NK-92 treated with Interleukin-12 subunit alpha and Interleukin-12 subunit beta, amount 100 ng/mL, for 24 hours (cell line): ENCODE data around the gene LEF1.

Experiments used
- DNase-seq: peaks from one replicate; lab custom pipeline; 2025; lab: John Stamatoyannopoulos, UW

The LEF1 gene

DNA sequence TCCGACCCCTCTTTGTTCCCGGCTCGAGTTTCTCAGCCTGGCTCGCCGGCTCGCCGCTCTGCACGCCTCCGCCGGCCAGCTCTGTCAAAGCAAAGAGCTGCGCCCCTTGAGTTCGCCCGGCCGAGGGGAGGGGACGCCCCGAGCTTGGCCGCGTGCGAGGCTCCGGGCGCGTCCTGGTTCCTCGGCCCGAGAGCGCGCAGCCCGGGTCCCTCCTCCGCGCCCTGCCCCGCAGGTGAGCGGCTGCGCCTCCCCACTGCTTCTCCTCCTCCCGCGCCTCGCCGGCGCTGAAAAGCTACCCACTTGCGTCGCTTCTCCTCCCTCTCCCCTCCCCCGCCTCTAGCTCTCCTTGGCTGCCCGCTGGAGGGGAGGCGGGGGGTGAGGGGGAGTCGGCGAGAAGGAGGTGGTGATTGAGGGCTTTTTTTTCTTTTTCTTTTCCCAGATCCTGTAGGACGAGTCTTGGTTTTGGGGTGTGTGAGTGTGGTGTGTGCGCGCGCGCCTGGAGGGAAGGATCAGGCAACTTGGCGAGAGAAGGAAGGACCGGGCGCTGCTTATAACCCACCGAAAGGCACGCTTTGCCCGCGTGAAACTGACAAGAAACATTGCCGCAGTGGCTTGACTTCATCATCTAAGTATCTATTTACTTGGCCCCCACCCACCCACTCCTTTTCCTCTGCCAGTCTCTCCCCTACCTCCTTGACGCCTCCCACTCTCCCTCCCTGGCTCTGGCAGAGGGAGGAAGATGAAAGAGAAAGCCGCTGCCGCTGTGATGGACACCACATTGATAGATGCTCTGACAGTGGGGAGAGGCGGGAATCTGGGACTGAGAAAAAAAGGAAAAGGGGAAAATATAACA is at the start of gene LEF1:
Gene LEF1, minus strand, starts transcription at position 262 of the 853 bp plus-strand sequence. CDS start 1,165 bp downstream, outside the sequence.
- DNase-seq, result no peak

DNA sequence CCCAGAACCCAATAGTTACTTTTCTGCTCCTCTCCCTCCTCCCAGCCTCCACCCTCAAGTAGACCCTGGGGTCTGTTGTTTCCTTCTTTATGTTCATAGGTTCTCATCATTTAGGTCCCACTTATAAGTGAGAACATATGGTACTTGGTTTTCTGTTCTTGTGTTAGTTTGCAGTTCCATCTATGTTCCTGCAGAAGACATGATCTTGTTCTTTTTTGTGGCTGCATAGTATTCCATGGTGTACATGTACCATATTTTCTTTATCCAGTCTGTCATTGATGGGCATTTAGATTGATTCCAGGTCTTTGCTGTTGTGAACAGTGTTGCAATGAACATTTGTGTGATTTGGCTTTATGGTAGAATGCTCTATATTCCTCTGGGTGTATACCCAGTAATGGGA is 47.8 kb upstream of the LEF1 start:
- no peak for DNase-seq

DNA sequence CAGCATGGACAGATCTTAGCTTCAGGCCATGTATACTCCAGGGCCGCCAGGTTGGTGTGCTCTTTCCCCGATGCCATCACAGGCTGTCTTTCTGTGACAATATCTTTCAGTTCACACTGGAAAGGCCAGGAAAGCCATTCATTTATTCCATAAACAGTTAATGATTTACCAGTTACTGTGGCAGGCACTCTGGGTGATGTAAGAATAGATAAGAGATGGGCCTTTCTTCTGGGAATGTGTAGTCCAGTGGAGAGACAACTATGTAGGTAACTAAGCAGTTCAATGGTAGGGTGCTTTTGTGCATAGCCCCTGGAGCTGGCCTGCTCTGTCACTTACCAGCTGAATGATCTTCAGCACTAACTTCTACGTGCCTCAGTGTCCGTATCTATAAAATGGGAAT is 46.3 kb upstream of the LEF1 start:
- DNase-seq, result no peak

DNA sequence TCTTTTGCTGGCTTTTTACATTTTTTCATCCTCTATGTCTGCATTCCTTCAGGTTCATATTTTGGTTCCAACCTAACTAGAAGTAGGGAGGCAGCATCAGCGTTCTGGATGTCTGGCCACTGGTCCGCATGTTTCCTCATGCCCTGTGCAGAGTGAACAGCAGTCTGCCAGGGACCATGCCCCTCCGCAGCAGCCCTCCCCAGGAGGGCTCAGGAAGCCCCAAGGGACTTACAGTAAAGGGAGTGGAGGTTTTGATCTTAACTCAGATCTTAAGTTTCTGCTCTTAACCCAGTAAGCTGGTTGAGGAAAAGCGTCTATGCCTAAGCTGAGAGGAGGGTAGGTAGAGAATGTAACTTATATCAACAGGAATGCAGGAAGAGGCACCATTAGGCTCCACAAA is 45.0 kb upstream of the LEF1 start:
- DNase-seq, result no peak

DNA sequence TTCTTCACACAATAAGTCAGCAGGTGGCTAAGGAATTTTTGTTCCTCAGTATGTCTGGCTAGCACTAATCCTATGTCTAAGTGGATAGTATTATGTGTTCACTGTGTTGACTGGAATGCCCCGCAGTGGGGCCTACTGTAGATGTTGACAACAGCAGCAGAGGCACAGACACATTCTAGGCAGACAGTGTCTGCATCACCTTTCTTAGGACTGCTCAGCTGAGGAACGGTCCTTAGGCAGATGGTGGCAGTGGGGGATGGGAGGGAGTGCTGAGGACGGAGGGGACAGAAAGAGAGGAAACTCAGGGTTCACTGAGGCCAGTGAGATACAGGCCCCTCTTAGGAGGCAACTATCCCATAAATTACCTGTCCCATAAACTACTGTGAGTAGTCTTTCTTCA is 44.6 kb upstream of the LEF1 start:
- DNase-seq, result no peak

DNA sequence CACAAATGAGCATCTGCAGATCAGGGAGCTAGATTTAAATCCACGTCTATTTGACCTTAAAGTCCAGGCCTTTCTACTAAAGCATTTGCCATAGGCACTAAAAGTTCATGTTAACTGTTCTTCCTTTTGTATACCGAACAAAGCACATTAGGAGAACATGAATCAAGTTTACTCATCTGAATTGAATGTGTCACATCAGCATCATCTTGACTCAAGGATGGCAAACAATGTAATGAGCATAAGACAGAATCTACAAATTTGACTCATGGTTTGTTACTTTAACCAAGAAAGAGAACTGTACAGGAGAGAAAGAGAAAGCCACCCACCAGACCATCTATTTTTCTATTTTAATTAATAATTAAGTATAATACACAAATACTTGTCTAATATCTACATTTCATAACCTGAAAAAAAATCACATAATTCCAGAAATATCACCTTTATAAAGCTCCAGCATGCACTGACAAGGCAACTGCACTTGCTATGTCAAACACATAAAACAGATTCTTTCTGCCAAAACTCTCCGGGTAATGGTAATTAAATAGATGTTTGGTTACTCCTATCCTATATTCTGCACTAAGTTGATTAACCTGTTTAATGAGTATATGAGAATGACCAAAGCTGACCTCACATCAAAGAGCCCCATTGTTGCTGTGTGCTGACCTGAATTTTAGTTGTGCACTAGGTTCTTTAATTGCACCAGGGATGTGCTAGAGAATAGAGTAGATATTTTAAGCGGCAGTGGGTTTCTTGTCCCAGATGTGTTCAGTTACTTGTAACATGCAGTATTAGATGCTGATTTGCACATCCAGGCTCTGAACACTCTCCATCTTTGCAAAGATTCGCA is 42.5 kb upstream of the LEF1 start:
- no peak for DNase-seq

DNA sequence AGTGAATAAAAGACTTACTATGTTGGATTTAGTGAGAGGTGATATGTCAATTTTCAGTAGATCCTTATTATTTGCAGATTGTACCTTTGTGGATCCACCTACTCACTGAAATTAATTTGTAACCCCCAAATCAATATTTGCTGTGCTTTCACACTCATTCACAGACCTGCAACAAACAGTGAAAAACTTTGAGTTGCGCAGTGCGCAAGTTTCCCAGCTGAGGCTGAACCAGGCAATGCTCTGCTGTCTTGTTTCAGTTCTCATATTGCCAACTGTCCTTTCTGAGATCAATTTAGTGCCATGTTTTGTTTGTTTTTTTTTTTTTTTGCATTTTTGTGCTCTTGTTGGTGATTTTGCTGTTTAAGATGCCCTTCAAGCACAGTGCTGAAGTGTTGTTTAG is 40.8 kb upstream of the LEF1 start:
- DNase-seq, result no peak

DNA sequence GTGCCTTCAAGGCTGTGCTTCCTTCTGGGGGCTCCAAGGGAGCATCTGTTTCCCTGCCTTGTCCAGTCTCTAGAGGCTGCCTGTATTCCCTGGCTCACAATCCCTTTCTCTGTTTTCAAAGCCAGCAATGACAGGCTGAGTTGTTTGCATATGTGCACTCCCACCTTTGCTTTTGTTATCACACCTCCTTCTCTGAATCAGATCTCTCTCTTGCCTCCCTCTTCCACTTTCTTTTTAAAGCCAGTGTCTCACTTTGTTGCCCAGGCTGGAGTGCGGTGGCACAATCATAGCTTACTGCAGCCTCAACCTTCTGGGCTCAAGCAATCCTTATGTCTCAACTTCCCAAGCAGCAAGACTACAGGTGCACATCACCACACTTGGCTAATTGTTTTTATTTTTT is 37.1 kb upstream of the LEF1 start:
- DNase-seq, result no peak

DNA sequence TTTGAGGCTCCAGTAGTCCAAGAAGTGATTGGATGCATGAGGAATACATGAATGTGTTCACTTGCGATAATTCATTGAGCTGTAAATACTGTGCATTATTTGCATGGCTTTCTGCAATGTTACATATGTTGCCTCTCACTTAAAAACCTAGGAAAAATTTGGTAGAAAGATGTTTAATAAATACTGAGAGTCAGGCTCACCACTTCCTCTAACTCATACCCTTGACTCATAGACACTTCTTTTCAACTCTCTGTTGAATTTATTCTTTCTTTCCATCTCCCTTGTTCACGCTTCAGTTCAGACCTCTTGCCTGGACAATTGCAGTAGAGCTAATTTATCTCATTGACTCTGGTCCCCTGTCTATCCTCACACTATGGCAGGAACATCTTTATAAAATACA is 35.8 kb upstream of the LEF1 start:
- DNase-seq, result no peak

DNA sequence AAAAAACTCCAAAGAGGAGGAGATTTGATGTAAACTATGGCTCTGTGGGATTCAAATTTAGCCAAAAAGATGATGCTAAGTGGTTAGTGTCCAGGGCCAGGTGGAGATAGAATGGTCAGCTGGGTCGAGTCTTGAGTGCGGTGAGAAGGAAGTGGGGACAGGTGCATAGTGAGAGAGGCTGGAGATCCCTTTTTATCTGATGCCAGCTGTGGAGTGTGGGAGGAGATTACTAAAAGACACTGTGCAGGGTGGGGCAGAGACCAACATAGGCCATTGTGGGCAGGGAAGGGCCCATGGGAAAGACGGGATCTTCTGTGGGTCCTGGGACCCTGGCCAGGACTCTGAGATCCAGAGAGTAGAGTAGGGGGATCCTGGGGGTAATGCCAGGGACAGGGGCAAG is 34.6 kb upstream of the LEF1 start:
- DNase-seq, result no peak

DNA sequence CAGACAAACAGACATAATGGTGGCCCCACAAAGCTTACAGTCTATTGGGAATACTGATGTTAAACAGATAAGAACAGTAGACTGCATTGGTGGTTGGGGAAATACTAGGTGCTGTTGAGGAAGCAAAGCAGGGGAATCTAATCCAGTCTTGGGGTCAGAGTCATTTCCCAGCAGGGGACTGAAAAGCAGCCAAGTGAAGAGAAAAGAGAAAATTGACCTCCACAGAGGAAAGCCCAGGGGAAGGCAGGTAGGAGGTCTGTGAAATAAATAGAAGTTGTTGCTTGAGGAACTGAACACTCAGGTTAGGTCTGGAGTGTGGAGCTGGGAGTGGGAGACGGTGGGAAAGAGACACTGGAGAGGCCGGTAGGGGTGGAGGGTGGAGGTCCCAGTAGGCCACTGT is 33.0 kb upstream of the LEF1 start:
- no peak for DNase-seq

DNA sequence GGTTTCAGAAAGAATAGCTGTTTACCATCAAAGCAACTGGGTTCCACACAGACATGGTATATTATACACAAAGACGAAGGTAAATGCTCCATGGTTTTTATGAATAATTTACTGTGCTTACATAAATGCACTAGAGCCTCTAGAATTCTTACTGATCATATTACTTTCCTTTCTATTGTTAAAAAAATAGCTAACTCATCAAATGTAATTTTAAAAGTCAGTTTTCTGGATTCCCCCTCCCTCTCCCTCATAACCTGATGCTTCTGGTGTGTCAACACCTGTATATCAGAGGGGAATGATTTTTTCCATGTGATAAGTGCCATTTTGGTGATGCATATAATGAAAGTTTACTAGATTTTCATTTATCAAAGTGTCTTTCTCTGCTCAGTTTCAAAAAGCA is 31.1 kb upstream of the LEF1 start:
- no peak for DNase-seq

DNA sequence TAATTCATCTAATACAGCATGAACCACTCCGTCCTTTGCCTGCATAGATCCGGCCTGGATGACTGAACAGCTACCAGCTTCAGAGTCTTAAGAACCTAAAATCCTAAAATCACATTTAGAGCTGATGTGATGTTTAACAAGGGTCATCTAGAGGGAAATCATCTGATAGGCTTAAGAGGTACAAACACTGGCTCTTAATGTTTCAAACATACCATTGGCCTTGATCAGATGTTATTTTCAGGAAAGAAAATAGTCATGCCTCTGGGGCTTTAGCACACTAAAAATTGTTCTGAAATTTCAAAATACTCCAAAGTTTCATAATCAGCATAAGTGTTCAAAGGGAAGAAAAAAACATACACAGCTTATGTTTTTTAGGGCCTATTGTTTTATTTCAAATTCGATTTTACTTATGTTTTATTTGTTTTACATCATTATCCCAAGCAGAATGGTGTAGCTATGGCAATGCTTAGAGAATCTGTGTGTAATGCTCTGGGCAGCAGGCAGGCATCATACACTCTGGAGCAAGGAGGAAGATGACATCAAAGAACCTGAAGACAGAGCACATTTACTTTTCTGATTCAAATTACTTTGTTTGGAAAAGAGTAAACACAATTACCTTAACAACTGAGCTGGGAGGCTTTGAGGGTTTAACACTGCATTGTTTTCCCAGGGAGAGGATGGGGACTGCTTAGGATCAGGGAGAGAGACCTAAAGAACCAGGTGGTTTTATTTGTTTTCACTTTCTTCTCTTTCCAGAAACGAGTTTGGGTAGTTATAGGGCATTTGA is 25.3 kb upstream of the LEF1 start:
- DNase-seq, result no peak

DNA sequence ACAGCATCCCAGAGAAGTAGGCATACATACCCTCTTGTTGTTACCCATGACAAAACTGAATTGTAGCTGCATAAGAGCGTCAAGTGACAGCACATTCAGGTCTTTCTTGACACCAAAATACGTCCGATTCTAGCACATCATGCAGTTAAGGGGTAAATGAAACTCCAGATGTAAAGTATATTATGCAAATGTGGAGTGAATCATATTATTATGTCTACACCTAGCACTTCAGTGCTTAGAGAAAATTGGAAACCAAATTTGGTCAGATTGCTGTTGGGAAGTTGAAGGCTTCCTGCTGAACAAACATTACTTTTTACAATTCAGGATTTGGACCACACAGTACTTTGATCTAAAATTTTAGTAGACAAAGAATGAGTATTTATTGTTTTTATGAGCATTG is 24.2 kb upstream of the LEF1 start:
- no peak for DNase-seq

DNA sequence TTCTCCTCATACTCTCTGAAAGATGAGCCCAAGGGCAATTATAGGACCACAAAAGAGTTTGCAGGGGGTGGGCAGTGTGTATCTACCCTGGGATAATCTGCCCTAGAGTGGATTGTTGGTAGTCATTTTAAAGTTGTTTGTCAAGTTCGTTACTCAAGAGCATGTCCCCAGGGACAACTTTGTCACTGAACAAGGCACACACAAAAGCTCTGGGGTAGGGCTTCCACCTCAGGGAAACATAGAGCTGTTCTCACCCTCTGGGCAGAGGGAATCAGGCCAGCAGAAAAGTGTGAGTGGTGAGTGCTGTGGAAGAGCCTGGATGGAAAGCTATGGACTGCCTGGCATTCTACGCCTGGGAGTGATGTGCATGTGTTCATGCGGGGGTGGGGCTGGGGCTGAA is 23.3 kb upstream of the LEF1 start:
- no peak for DNase-seq

DNA sequence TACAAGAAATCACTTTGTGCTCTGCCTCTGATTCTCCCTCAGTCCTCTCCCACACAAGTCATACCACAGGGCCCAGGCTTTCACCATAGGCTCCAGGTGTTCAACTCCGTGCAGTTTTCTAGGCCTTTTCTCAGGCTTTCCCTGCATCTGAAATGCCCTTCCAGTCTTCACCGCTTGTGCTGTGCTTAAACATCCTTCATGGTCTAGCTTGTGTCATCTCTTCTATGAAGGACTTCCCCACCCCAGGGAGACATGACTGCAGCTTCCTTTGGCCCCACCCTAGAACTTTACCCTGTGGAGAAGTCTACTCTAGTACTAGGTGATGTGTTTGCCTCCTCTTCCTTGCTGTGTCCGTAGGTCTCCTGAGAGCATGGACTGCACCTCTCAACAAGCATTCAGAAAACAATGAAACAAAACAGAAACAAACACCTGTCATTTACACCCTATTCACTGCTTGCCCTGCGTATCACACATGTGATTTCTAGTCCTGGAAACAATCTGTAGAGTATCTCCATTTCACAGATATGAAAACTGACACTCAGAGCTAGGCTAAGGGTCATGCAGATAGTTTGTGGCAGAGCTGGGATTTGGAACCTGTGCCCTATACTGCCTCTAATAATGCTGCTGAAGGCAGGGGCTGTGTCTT is 22.7 kb upstream of the LEF1 start:
- DNase-seq, result no peak

DNA sequence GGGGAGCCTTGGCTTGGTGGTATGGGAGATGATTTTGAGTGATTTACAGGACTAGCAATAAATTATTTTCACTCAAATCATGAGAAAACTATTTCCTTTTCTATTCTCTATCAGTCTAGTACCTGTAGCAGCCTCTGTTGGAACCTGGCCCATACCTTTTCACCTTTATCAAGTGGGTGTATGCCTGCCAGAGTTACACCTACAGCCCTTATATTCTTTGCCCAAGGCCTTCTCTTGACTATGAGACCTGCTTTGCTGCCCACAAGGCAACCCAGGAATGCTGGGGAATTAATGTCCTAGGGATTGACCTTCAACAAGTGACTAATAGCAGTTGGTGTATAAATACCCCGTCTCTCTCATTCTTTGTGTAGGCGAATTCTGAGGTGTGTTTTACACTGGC is 20.0 kb upstream of the LEF1 start:
- no peak for DNase-seq

DNA sequence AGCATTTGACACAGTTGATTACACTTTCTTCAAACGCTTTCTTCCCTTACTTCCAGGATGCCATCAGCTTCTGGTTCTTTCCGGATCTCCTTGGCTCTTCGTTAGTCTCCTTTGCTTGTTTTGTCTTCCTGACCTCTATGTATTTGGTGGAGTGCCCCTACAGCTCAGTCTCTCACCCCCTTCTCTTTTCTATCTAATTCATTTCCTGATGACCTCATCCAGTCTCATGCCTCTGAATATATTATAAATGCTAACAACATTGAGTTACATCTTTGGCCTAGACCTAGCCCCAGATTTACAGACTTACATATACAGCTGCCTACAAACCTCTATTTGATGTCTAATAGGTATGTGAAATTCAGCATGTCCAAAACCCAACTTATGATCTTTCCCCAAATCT is 16.5 kb upstream of the LEF1 start:
- no peak for DNase-seq

DNA sequence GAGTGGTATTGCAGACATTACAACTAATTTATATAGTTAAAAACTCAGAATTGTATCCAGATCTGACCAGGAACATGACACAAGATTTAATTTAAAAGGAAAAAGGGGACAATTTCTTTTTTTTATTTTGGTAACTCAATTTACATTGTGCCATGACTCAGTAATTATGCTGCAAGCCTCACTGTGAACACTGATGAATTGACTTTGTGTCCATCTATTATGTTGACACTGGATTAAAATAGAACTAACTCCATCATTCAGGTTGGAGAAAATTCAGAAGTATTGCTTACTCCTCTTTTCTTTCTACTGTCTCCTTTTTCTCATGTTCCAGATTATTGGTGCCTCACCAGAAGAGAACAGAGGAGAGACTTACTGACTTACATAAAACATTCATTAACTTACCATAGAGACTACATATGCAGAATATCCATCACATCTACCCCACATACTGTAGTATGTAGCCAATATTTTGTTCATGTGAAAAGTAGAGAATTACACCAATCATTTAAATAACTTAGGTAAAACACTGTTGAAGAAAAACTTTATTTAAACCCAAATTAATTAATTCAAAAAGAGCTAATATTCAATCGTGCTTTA is 15.8 kb upstream of the LEF1 start:
- DNase-seq, result no peak

DNA sequence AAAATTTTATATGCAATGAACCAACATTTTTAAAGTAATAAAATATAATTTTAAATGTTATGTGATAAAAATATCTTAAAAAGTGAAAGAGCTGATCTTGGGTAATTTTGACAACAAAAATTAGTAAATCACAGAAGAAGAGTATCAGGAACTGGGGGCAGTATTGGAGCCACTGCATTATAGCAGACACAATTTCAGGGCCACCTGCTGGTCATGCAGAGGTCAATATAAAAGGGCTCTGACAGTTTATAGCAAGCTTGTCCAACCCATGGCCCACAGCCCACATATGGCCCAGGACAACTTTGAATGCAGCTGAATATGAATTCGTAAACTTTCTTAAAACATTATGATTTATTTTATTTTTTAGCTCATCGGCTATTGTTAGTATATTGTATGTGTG is 13.0 kb upstream of the LEF1 start:
- DNase-seq, result no peak

DNA sequence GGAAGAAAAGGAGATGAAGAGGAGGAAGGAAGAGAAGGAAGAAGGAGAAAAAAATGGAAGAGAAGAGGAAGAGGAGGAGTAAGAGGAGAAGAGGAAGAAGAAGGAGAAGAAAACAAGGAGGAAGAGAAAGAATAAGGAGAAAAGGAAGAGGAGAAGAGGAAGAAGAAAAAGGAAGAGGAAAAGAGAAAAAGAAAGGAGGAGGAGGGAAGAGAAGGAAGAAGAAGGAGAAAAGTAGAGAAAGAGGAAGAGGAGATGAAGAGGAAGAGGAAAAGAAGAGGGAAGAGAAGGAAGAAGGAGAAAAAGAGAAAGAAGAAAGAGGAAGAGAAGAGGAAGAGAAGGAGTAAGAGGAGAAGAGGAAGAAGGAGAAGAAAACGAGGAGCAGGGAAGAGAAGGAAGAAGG is 11.8 kb upstream of the LEF1 start:
- DNase-seq, result no peak

DNA sequence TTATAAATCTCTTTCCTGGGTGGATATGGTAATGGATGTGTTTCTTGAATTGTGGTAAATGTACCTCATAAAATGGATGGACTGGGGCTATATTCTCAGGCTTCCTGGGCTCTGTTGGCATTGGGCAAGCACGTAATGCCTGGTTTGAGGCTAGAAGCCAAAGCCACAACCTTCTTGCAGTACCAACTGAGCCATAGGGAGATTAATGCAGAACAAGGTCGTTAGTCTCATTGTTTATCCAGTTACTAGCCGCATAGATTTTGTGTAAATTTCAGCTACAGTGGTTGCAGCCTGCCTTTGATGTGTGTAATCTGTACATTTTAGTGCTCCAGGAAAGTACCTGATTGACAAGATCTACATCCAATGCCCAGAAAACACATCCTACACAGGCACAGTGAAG is 7.2 kb upstream of the LEF1 start:
- no peak for DNase-seq
